H9 (cell line): ENCODE data around the gene FA2H. TPM values are rescaled to one million over a fixed set of nuclear protein-coding genes. Genes with fewer than 3 reads are reported as not detected.

Experiments
- DNase-seq: peaks from one replicate; pipeline ENCODE4 v3.0.0-alpha.2; 2017
- H2AFZ ChIP-seq: one replicate; pipeline ENCODE4 v1.6.1; 2013; ENCODE audit warnings: mild to moderate bottlenecking, low read length, control low read depth, moderate library complexity
- H2AK5ac ChIP-seq: 2 replicates; pipeline ENCODE4 v1.6.1; 2013; ENCODE audit warnings: low read length, control low read depth, mixed read lengths; ENCODE audit not compliant: insufficient read length
- H2BK120ac ChIP-seq: one replicate; pipeline ENCODE4 v1.6.1; 2013; ENCODE audit warnings: low read depth, mild to moderate bottlenecking, low read length, control low read depth, inconsistent platforms; ENCODE audit not compliant: poor library complexity, severe bottlenecking
- H2BK12ac ChIP-seq: 2 replicates; pipeline ENCODE4 v1.6.1; 2013; ENCODE audit warnings: low read length, control low read depth, mixed read lengths, low read depth; ENCODE audit not compliant: insufficient read length
- H2BK15ac ChIP-seq: 2 replicates; pipeline ENCODE4 v1.6.1; 2013; ENCODE audit warnings: low read depth, low read length, control low read depth
- H2BK20ac ChIP-seq: one replicate; pipeline ENCODE4 v1.6.1; 2013; ENCODE audit warnings: low read depth, mild to moderate bottlenecking, low read length, control low read depth, inconsistent platforms; ENCODE audit not compliant: poor library complexity, severe bottlenecking
- H2BK5ac ChIP-seq: 2 replicates; pipeline ENCODE4 v1.6.1; 2013; ENCODE audit warnings: low read length, control low read depth, mixed read lengths; ENCODE audit not compliant: insufficient read length
- H3K14ac ChIP-seq: 2 replicates; pipeline ENCODE4 v1.6.1; 2013; ENCODE audit warnings: low read length, control low read depth; ENCODE audit not compliant: insufficient read depth
- H3K18ac ChIP-seq: 2 replicates; pipeline ENCODE4 v1.6.1; 2013; ENCODE audit warnings: low read depth, mild to moderate bottlenecking, mixed read lengths, low read length, control low read depth; ENCODE audit not compliant: insufficient read length
- H3K23ac ChIP-seq: 2 replicates; pipeline ENCODE4 v1.6.1; 2013; ENCODE audit warnings: low read length, control low read depth, mixed read lengths, low read depth; ENCODE audit not compliant: insufficient read length
- H3K23me2 ChIP-seq: 2 replicates; pipeline ENCODE4 v1.6.1; 2013; ENCODE audit warnings: low read depth, mild to moderate bottlenecking, mixed read lengths, low read length, control low read depth; ENCODE audit not compliant: insufficient read length, poor library complexity, severe bottlenecking
- H3K27ac ChIP-seq: 2 replicates; pipeline ENCODE4 v1.5.1; 2013; ENCODE audit warnings: low read length, control low read depth, mixed read lengths, low read depth; ENCODE audit not compliant: insufficient read length
- H3K27me3 ChIP-seq: 2 replicates; pipeline ENCODE4 v1.6.1; 2013; ENCODE audit warnings: low read length, control low read depth, inconsistent platforms; ENCODE audit not compliant: insufficient read depth
- H3K4ac ChIP-seq: 2 replicates; pipeline ENCODE4 v1.6.1; 2013; ENCODE audit warnings: low read depth, mild to moderate bottlenecking, control low read depth, inconsistent platforms, low read length, moderate library complexity
- H3K4me1 ChIP-seq: 2 replicates; pipeline ENCODE4 v1.6.1; 2013; ENCODE audit warnings: low read length, control low read depth, inconsistent platforms; ENCODE audit not compliant: insufficient read depth
- H3K4me2 ChIP-seq: 2 replicates; pipeline ENCODE4 v1.6.1; 2013; ENCODE audit warnings: low read length, control low read depth, mixed read lengths; ENCODE audit not compliant: insufficient read length, insufficient read depth
- H3K56ac ChIP-seq: 2 replicates; pipeline ENCODE4 v1.6.1; 2013; ENCODE audit warnings: low read depth, mild to moderate bottlenecking, mixed read lengths, low read length, control low read depth; ENCODE audit not compliant: insufficient read length
- H3K79me1 ChIP-seq: 2 replicates; pipeline ENCODE4 v1.6.1; 2013; ENCODE audit warnings: low read depth, mild to moderate bottlenecking, moderate library complexity, low read length, control low read depth, inconsistent platforms; ENCODE audit not compliant: insufficient read depth, poor library complexity, severe bottlenecking
- H3K79me2 ChIP-seq: 2 replicates; pipeline ENCODE4 v1.6.1; 2013; ENCODE audit warnings: low read length, control low read depth, inconsistent platforms; ENCODE audit not compliant: insufficient read depth
- H3K9ac ChIP-seq: 2 replicates; pipeline ENCODE4 v1.6.1; 2013; ENCODE audit warnings: low read length, control low read depth, mixed read lengths; ENCODE audit not compliant: insufficient read length; ENCODE audit errors: extremely low read depth
- H3K9me3 ChIP-seq: one replicate; pipeline ENCODE4 v1.6.1; 2013; ENCODE audit warnings: low read depth, low read length, inconsistent platforms; ENCODE audit not compliant: control insufficient read depth
- H3T11ph ChIP-seq: one replicate; pipeline ENCODE4 v1.6.1; 2013; ENCODE audit warnings: mild to moderate bottlenecking, low read length, control low read depth, inconsistent platforms
- H4K20me1 ChIP-seq: one replicate; pipeline ENCODE4 v1.6.1; 2013; ENCODE audit not compliant: control insufficient read depth, insufficient read length, insufficient read depth
- H4K5ac ChIP-seq: 2 replicates; pipeline ENCODE4 v1.6.1; 2013; ENCODE audit warnings: low read depth, mild to moderate bottlenecking, mixed read lengths, low read length, control low read depth; ENCODE audit not compliant: insufficient read length
- H4K8ac ChIP-seq: replicated peaks from 2 replicates; pipeline ENCODE4 v1.6.1; 2013; ENCODE audit warnings: low read length, control low read depth, mixed read lengths, low read depth; ENCODE audit not compliant: insufficient read length
- H4K91ac ChIP-seq: 2 replicates; pipeline ENCODE4 v1.6.1; 2013; ENCODE audit warnings: low read depth, mild to moderate bottlenecking, moderate library complexity, mixed read lengths, low read length, control low read depth; ENCODE audit not compliant: insufficient read length
- H3K27ac Mint-ChIP-seq, 3 experiments: 2 replicates in 2 of 3; 3 replicates in 1 of 3; pipeline ENCODE4 v1.8.0; 2020 to 2021; ENCODE audit warnings: mixed read lengths in 3 of 3, mild to moderate bottlenecking in 1 of 3, moderate library complexity in 1 of 3
- H3K27me3 Mint-ChIP-seq: 2 replicates; pipeline ENCODE4 v1.8.0; 2021; ENCODE audit warnings: low read depth, mild to moderate bottlenecking, moderate library complexity, mixed read lengths
- H3K36me3 Mint-ChIP-seq, 3 experiments: 2 replicates in 2 of 3; 3 replicates in 1 of 3; pipeline ENCODE4 v1.8.0; 2020 to 2021; ENCODE audit warnings: low read depth in 3 of 3, mixed read lengths in 3 of 3; ENCODE audit not compliant: insufficient read depth in 1 of 3
- H3K4me1 Mint-ChIP-seq, 2 experiments: 2 replicates each; pipeline ENCODE4 v1.8.0; 2020; ENCODE audit warnings: mixed read lengths in 2 of 2
- H3K4me3 Mint-ChIP-seq, 2 experiments: 2 replicates in 1 of 2; 3 replicates in 1 of 2; pipeline ENCODE4 v1.8.0; 2020 to 2021; ENCODE audit warnings: mild to moderate bottlenecking in 2 of 2, mixed read lengths in 2 of 2, moderate library complexity in 1 of 2
- H3K9me3 Mint-ChIP-seq, 2 experiments: 2 replicates in 1 of 2; 3 replicates in 1 of 2; pipeline ENCODE4 v1.8.0; 2020; ENCODE audit warnings: mild to moderate bottlenecking in 2 of 2, mixed read lengths in 2 of 2, moderate library complexity in 1 of 2
- WGBS: extraction: QIAGEN DNeasy Blood & Tissue Kit; methylation state at CpG from one replicate; pipeline ENCODE4 v1.1.7; 2013; ENCODE audit warnings: missing lambda C conversion rate, low lambda C conversion rate, mixed read lengths; ENCODE audit not compliant: insufficient read length; ENCODE audit errors: extremely low coverage; 5-methylcytosine and 5-hydroxymethylcytosine counted together
- total RNA-seq: library from RNA; stranded (reverse); gene quantifications from 2 replicates; pipeline ENCODE4 v1.2.1, GENCODE V29; 2021
- TF ChIP-seq, protein P1 (sequence below): fragments of 200-600 bp; sonication (generic); conservative IDR thresholded peaks from 3 replicates; pipeline ENCODE4 v1.8.0; 2021; ENCODE audit warnings: antibody characterized with exemption, mild to moderate bottlenecking

The FA2H gene
- total RNA-seq, 1 experiment from 2014 or later = 25.1 TPM

DNA sequence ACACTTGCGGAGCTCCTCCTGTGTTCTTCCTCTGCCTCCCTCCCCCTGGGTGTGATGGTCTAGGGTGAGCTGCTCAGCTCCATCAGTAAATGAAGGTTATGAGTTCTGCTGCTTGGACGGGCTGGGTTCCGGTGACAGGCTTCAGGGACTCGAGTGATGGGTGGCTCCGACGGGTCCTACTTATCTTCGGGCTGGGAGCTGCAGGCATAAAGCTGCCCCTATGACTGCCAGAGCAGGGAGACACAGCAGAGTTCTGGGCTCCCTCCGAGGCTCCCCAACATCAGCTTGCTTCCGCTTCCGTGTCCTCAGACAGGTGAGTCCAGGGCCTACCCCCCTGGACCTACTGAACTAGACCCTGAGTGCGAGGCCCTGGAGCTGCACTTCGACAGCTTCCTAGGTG is 62.7 kb downstream of the FA2H start:
- Histone ChIP-seq H4K20me1 (no peaks in the 10 kb centered on the region), H3K9ac (no peak overlapping the region), H2BK5ac (no peak overlapping the region), H3K18ac (no peak overlapping the region), H3K4ac (no peak overlapping the region), H3K56ac (no peak overlapping the region), H4K5ac (no peak overlapping the region), H3K27ac (no peak overlapping the region), H4K8ac (no peak overlapping the region), H2BK120ac (no peak overlapping the region), H2AK5ac (no peak overlapping the region), H4K91ac (no peak overlapping the region), H3T11ph (no peak overlapping the region), H2BK20ac (no peak overlapping the region), H3K79me2 (no peaks in the 10 kb centered on the region), H2BK12ac (no peak overlapping the region), H3K4me1 (no peaks in the 10 kb centered on the region), H2AFZ (no peak overlapping the region), H3K23ac (no peak overlapping the region), H3K9me3 (no peaks in the 10 kb centered on the region), H2BK15ac (no peak overlapping the region), H3K23me2 (no peaks in the 10 kb centered on the region), H3K14ac (no peak overlapping the region), H3K4me2 (no peak overlapping the region), H3K79me1 (no peaks in the 10 kb centered on the region), H3K27me3 (no peaks in the 10 kb centered on the region)
- H3K27ac Mint-ChIP-seq = peak overlapping the region in 1 of 3 experiments; percentile 48; a peak in 1 of 7 replicates
- H3K4me3 Mint-ChIP-seq = no peak overlapping the region; a peak in 1 of 5 replicates
- H3K27me3 Mint-ChIP-seq = peaks cover 8% of the 10 kb centered on the region
- no peaks in the 10 kb centered on the region for H3K9me3 Mint-ChIP-seq
- H3K4me1 Mint-ChIP-seq = peaks cover 2 to 12% of the 10 kb centered on the region in 2 experiments
- no peaks in the 10 kb centered on the region; a peak in 1 of 7 replicates for H3K36me3 Mint-ChIP-seq
- TF ChIP-seq, protein P1, sequence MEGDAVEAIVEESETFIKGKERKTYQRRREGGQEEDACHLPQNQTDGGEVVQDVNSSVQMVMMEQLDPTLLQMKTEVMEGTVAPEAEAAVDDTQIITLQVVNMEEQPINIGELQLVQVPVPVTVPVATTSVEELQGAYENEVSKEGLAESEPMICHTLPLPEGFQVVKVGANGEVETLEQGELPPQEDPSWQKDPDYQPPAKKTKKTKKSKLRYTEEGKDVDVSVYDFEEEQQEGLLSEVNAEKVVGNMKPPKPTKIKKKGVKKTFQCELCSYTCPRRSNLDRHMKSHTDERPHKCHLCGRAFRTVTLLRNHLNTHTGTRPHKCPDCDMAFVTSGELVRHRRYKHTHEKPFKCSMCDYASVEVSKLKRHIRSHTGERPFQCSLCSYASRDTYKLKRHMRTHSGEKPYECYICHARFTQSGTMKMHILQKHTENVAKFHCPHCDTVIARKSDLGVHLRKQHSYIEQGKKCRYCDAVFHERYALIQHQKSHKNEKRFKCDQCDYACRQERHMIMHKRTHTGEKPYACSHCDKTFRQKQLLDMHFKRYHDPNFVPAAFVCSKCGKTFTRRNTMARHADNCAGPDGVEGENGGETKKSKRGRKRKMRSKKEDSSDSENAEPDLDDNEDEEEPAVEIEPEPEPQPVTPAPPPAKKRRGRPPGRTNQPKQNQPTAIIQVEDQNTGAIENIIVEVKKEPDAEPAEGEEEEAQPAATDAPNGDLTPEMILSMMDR = no peak
- no CpG with 5 or more reads among the region's 12 CpGs for WGBS
- DNase-seq = no peak
